RWPE2 (cell line): ENCODE data around the gene WDR36.

ENCODE experiments used
- ATAC-seq: fragments of 200-7000 bp; cut with Tn5 transposase; 3 replicates; pipeline ENCODE4 v1.9.1; 2021; ENCODE audit warnings: low read depth
- DNase-seq: peaks from one replicate; pipeline ENCODE4 v3.0.0-alpha.2; 2020; ENCODE audit warnings: low spot score
- H3K27ac ChIP-seq: fragments of 450-650 bp; 2 replicates; pipeline ENCODE4 v1.5.1; 2017; ENCODE audit warnings: mild to moderate bottlenecking; ENCODE audit not compliant: poor library complexity, severe bottlenecking
- H3K27me3 ChIP-seq: fragments of 250-450 bp; sonication (Bioruptor Pico); 2 replicates; pipeline ENCODE4 v1.5.1; 2021; ENCODE audit warnings: mild to moderate bottlenecking, moderate library complexity; ENCODE audit not compliant: insufficient read depth, poor library complexity, severe bottlenecking
- H3K36me3 ChIP-seq: fragments of 250-450 bp; sonication (Bioruptor Pico); 2 replicates; pipeline ENCODE4 v1.5.1; 2020; ENCODE audit warnings: low read depth, mild to moderate bottlenecking, moderate library complexity
- H3K4me1 ChIP-seq: fragments of 250-450 bp; sonication (Bioruptor Pico); 2 replicates; pipeline ENCODE4 v1.5.1; 2021; ENCODE audit warnings: mild to moderate bottlenecking, moderate library complexity; ENCODE audit not compliant: insufficient read depth, poor library complexity, severe bottlenecking
- H3K4me3 ChIP-seq: fragments of 250-450 bp; sonication (Bioruptor Pico); 2 replicates; pipeline ENCODE4 v1.5.1; 2021; ENCODE audit warnings: mild to moderate bottlenecking, moderate library complexity; ENCODE audit not compliant: severe bottlenecking
- H3K9me3 ChIP-seq: fragments of 250-450 bp; sonication (Bioruptor Pico); 2 replicates; pipeline ENCODE4 v1.5.1; 2021; ENCODE audit warnings: mild to moderate bottlenecking, moderate library complexity; ENCODE audit not compliant: severe bottlenecking
- TF ChIP-seq, protein P1 (sequence below): fragments of 450-650 bp; IDR thresholded peaks from one replicate; pipeline ENCODE4 v1.5.1; 2017; ENCODE audit warnings: mild to moderate bottlenecking, moderate library complexity; ENCODE audit not compliant: poor library complexity, severe bottlenecking

WDR36 gene

GRCh38 chr5:111095982-111096381 lies 3.8 kb downstream of the WDR36 start:
- no peaks in the 10 kb centered on the region for H3K9me3 ChIP-seq
- peaks cover 15% of the 10 kb centered on the region for H3K4me1 ChIP-seq
- no peak overlapping the region for H3K27ac ChIP-seq
- no peaks in the 10 kb centered on the region for H3K27me3 ChIP-seq
- ATAC-seq (no peak), DNase-seq (no peak)
- no peak overlapping the region for H3K4me3 ChIP-seq
- peaks cover 72% of the 10 kb centered on the region for H3K36me3 ChIP-seq
- TF ChIP-seq, protein P1, sequence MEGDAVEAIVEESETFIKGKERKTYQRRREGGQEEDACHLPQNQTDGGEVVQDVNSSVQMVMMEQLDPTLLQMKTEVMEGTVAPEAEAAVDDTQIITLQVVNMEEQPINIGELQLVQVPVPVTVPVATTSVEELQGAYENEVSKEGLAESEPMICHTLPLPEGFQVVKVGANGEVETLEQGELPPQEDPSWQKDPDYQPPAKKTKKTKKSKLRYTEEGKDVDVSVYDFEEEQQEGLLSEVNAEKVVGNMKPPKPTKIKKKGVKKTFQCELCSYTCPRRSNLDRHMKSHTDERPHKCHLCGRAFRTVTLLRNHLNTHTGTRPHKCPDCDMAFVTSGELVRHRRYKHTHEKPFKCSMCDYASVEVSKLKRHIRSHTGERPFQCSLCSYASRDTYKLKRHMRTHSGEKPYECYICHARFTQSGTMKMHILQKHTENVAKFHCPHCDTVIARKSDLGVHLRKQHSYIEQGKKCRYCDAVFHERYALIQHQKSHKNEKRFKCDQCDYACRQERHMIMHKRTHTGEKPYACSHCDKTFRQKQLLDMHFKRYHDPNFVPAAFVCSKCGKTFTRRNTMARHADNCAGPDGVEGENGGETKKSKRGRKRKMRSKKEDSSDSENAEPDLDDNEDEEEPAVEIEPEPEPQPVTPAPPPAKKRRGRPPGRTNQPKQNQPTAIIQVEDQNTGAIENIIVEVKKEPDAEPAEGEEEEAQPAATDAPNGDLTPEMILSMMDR, result no peak

DNA sequence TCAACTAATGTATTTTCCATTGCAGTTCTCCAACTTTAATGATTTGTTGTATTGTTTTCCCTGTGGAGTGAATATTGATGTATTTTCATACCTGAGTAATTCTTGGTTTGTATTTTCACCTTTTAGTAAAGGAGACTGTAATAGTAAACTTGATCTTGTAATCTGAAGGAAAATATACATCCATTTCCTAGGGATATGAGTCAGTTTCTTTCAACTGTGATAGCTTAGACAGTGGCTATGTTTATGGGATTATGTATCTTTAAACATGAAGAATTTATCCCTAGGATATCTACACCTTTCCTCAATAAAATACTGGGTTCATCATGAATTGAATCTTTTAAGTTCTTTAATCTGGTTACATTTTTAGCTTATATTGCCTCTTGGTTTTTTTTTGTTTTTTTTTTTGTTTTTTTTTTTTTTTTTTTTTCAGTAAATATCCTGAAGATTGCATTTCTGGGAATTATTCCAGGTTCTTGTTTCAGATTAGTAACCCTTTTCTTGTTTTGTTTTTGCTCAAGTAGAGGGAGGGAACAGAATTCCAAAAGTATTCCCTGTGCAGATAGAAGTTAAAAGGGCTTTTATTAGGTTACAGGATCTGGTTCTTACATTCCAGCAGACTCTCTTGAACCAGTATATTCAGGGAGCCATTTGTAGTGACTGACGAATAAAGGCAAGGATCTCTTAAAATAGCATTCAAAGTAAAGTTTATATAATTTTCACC lies 7.1 kb downstream of the WDR36 start:
- ATAC-seq (no peak), DNase-seq (no peak)
- TF ChIP-seq, protein P1, result no peak
- Histone ChIP-seq H3K9me3 (no peaks in the 10 kb centered on the region), H3K36me3 (peaks cover 98% of the 10 kb centered on the region), H3K27me3 (no peaks in the 10 kb centered on the region), H3K4me3 (no peak overlapping the region), H3K27ac (no peak overlapping the region), H3K4me1 (peaks cover 3% of the 10 kb centered on the region)

GRCh38 chr5:111106320-111106948 lies 14.3 kb downstream of the WDR36 start:
- Histone ChIP-seq H3K4me1 (no peaks in the 10 kb centered on the region), H3K36me3 (peaks cover 100% of the 10 kb centered on the region), H3K4me3 (no peak overlapping the region), H3K9me3 (no peaks in the 10 kb centered on the region), H3K27ac (no peak overlapping the region), H3K27me3 (no peaks in the 10 kb centered on the region)
- TF ChIP-seq, protein P1, result no peak
- ATAC-seq (no peak), DNase-seq (no peak)

- ATAC-seq (no peak), DNase-seq (no peak)
- H3K9me3 ChIP-seq, result no peaks in the 10 kb centered on the region
- H3K36me3 ChIP-seq, result peaks cover 100% of the 10 kb centered on the region
- TF ChIP-seq, protein P1, result no peak
- no peak overlapping the region for H3K27ac ChIP-seq
- H3K4me1 ChIP-seq, result no peaks in the 10 kb centered on the region
- H3K4me3 ChIP-seq, result no peak overlapping the region
- no peaks in the 10 kb centered on the region for H3K27me3 ChIP-seq
Measured at GRCh38 chr5:111107371-111107770, 15.2 kb downstream of the WDR36 start.

GRCh38 chr5:111111956-111112355 lies 19.8 kb downstream of the WDR36 start:
- TF ChIP-seq, protein P1, result no peak
- Histone ChIP-seq H3K27ac (no peak overlapping the region), H3K9me3 (no peaks in the 10 kb centered on the region), H3K4me3 (no peak overlapping the region), H3K36me3 (peaks cover 96% of the 10 kb centered on the region), H3K4me1 (no peaks in the 10 kb centered on the region), H3K27me3 (no peaks in the 10 kb centered on the region)
- ATAC-seq (no peak), DNase-seq (no peak)
